ENCODE data around the gene EXPH5.

Gene EXPH5

GRCh38 chr11:108561535-108561991 is 32.0 kb downstream of the EXPH5 start:
- no peak for DNase-seq

GRCh38 chr11:108559904-108560303 is 33.7 kb downstream of the EXPH5 start:
- no peak for DNase-seq

GRCh38 chr11:108559340-108559739 is 34.2 kb downstream of the EXPH5 start:
- DNase-seq = no peak

- DNase-seq = no peak
Measured at GRCh38 chr11:108558222-108558621, 35.3 kb downstream of the EXPH5 start.

- DNase-seq = no peak
Measured at GRCh38 chr11:108556019-108556418, 37.5 kb downstream of the EXPH5 start.

- DNase-seq = no peak
Measured at GRCh38 chr11:108551651-108552462, 41.7 kb downstream of the EXPH5 start.

- DNase-seq = no peak
Measured at GRCh38 chr11:108549319-108549885, 44.2 kb downstream of the EXPH5 start.

- DNase-seq = no peak
Measured at GRCh38 chr11:108545909-108546501, 47.6 kb downstream of the EXPH5 start.

GRCh38 chr11:108543316-108543964 is 50.1 kb downstream of the EXPH5 start:
- no peak for DNase-seq

GRCh38 chr11:108541531-108541930 is 52.0 kb downstream of the EXPH5 start:
- no peak for DNase-seq

- DNase-seq = no peak
Measured at GRCh38 chr11:108538502-108538901, 55.1 kb downstream of the EXPH5 start.

- DNase-seq = no peak
Measured at GRCh38 chr11:108538022-108538424, 55.5 kb downstream of the EXPH5 start.

GRCh38 chr11:108536783-108537182 is 56.8 kb downstream of the EXPH5 start:
- DNase-seq = no peak

- no peak for DNase-seq
Measured at GRCh38 chr11:108535384-108535955, 58.1 kb downstream of the EXPH5 start.

GRCh38 chr11:108534274-108534882 is 59.2 kb downstream of the EXPH5 start:
- no peak for DNase-seq

- DNase-seq = no peak
Measured at GRCh38 chr11:108530426-108530825, 63.1 kb downstream of the EXPH5 start.

- DNase-seq = no peak
Measured at GRCh38 chr11:108527382-108527781, 66.2 kb downstream of the EXPH5 start.

- DNase-seq = no peak
Measured at GRCh38 chr11:108525161-108525560, 68.4 kb downstream of the EXPH5 start.

GRCh38 chr11:108524422-108524821 is 69.1 kb downstream of the EXPH5 start:
- DNase-seq = no peak

- DNase-seq = no peak
Measured at GRCh38 chr11:108522318-108522717, 71.2 kb downstream of the EXPH5 start.

GRCh38 chr11:108518581-108518980 is 75.0 kb downstream of the EXPH5 start:
- DNase-seq = no peak

GRCh38 chr11:108516125-108516524 is 77.4 kb downstream of the EXPH5 start:
- no peak for DNase-seq

- no peak for DNase-seq
Measured at GRCh38 chr11:108512708-108513107, 80.9 kb downstream of the EXPH5 start.

Measured in NK-92 treated with Interleukin-12 subunit alpha and Interleukin-12 subunit beta, amount 100 ng/mL, for 24 hours (cell line).